ENCODE results near the gene FRMD4A.
"Not testable (repeated sequence)": the region's sequence is repeated elsewhere in the genome, so short reads cannot be mapped to it uniquely, and the experiment has no call there.

The FRMD4A gene

DNA sequence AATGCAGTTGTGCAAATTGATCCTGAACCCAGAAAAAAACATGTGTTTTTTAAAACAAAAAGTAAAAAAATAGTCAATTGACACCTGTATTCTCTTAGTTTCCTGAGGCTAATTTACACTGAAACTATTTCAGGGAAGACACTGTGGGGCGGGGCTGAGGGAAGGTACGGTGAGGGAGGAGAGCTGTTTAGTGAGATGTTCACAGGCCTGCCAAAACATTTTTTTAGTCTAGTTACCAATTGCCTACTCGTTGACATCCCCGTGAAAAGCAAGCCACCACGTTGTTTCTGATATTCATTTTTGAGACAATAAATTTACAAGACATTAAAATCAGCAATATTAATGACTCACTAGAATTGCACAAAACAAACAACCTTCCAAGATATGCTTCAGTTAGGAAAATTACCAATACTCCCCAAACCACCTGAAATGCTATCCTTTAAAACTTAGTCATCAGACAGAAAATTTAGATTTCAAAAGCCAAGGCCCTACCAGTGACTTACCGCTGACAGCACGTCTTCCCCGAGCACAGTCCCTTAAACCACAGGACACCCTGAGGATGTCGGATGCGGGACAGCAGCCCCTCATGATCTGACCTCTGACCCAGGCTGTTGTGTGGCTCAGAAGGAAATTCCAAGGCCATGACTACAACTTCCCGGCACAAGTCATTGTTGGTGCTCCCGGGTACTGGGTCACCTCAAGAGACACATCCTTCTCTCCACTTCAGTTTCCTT lies 464.8 kb downstream of the FRMD4A start:
- TF ChIP-seq CTCF (IDR thresholded peaks at IDR 0.05; ENCODE audit: insufficient read depth, missing control alignments), result no peak
- DNase-seq (ENCODE audit: insufficient read length, low spot score) (no peak), FAIRE-seq (no peak)

DNA sequence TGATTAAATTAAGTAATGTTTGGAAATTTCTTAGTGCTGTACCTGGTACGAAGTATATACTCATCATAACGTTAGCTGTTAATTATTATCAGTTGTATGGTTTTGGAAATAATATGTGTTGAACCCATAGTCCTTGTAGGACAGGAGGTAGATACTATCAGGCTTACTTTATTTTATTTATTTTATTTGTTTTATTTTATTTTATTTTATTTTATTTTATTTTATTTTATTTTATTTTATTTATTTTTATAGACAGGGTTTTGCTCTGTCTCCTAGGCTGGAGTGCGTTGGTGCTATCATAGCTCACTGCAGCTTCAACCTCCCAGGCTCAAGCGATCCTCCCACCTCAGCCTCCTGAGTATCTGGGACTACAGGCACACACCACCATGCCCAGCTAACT lies 465.5 kb downstream of the FRMD4A start:
- not testable (repeated sequence) for DNase-seq (ENCODE audit: insufficient read length, low spot score); FAIRE-seq

GRCh38 chr10:13862546-13863233 lies 468.0 kb downstream of the FRMD4A start:
- TF ChIP-seq CTCF (IDR thresholded peaks at IDR 0.05; ENCODE audit: insufficient read depth, missing control alignments), result no peak
- FAIRE-seq, result no peak
- DNase-seq (ENCODE audit: insufficient read length, low spot score), result no peak

DNA sequence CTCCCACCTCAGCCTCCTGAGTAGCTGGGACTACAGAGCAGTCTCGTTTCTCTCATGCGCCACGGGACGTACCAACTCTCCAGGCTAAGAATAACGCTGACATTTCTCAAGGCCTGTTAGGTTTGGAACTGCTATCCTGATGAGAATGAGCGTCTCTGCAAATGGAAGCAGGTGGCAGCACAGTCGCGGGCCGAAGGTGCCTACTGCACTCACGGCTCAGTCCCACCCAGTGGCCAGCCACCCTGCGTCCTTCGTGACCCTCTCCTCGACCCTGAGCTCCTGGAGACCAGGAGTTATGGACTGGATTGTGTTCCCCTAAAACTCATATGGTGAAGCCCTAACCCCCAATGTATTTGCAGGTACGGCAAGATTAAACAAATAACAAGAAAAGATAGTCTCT lies 469.8 kb downstream of the FRMD4A start:
- FAIRE-seq (no peak), DNase-seq (ENCODE audit: insufficient read length, low spot score) (no peak)
- no peak for TF ChIP-seq CTCF (IDR thresholded peaks at IDR 0.05; ENCODE audit: insufficient read depth, missing control alignments)

GRCh38 chr10:13859979-13860654 lies 470.6 kb downstream of the FRMD4A start:
- DNase-seq (ENCODE audit: insufficient read length, low spot score), result no peak
- no peak for TF ChIP-seq CTCF (IDR thresholded peaks at IDR 0.05; ENCODE audit: insufficient read depth, missing control alignments)
- no peak for FAIRE-seq

DNA sequence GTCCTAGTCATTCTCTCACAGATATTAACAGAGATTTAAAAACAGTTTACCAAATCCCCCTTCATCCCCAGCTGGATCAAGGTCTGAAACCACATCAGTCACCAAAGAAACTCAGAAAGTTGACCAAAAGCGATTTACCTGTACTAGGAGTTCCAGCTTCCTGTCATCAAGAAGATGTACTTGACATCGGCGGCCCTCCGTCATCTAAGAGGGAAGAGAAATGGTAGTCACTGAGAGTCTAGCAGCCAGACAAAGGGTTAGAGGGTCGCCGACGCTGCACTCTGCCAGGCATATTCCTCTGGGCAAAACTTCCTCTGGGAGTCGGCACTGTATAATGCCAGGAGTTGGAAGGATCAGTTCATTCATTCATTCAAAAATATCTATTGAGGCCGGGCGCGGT lies 472.0 kb downstream of the FRMD4A start:
- TF ChIP-seq CTCF (IDR thresholded peaks at IDR 0.05; ENCODE audit: insufficient read depth, missing control alignments), result no peak
- DNase-seq (ENCODE audit: insufficient read length, low spot score), result no peak
- FAIRE-seq, result no peak

DNA sequence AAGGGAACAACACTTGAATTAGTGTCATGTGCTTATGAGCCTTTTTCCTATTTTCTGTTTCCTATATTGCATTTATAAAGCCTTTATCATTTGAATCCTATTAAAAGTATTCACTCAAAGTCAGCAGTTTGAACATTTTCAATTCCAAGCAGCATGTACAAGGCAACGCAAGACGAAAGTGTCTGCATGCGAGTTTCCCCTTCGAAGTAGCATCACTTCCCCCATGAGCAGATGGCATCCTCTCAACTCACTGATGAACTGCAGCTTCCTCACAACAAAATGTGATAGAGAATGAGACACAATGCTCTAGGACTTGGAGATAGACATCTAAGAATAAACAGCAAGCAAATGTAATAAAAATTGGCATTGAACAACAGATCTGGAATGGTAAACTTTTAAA lies 473.3 kb downstream of the FRMD4A start:
- no peak for FAIRE-seq
- DNase-seq (ENCODE audit: insufficient read length, low spot score), result no peak
- TF ChIP-seq CTCF (IDR thresholded peaks at IDR 0.05; ENCODE audit: insufficient read depth, missing control alignments), result no peak

All from D721Med (cell line).